Tibial artery (tissue), 4 donors: ENCODE data around the gene ATG14.

ENCODE experiments used
- DNase-seq, 2 donors: peaks; one replicate each; pipeline ENCODE4 v3.0.0-alpha.2; 2019
- H3K27ac ChIP-seq, 2 donors: fragments of 200-600 bp; sonication (generic) in 1 of 2; 1 replicate in 1 of 2; 2 replicates in 1 of 2; pipeline ENCODE4 v1.5.1; 2018 to 2019; ENCODE audit warnings: mild to moderate bottlenecking in 1 of 2
- H3K27me3 ChIP-seq, 2 donors: fragments of 200-600 bp; sonication (generic) in 1 of 2; one replicate each; pipeline versions ENCODE4 v1.5.1 to v1.6.0; 2016 to 2019
- H3K36me3 ChIP-seq, 3 donors: fragments of 200-600 bp; sonication (generic) in 2 of 3; one replicate each; pipeline ENCODE4 v1.5.1; 2016 to 2019; ENCODE audit warnings: mild to moderate bottlenecking in 2 of 3
- H3K4me1 ChIP-seq, 4 donors: fragments of 200-600 bp; sonication (generic) in 2 of 4; 1 replicate in 3 of 4; 2 replicates in 1 of 4; pipeline ENCODE4 v1.5.1; 2016 to 2019
- H3K4me3 ChIP-seq, 2 donors: fragments of 200-600 bp; sonication (generic) in 1 of 2; 1 replicate in 1 of 2; 2 replicates in 1 of 2; pipeline ENCODE4 v1.5.1; 2018 to 2019; ENCODE audit warnings: mild to moderate bottlenecking in 2 of 2
- H3K9me3 ChIP-seq, 3 donors: fragments of 200-600 bp; sonication (generic) in 1 of 3; one replicate each; pipeline ENCODE4 v1.5.1; 2016 to 2019
- intact Hi-C: fragments of 100-400 bp; cut with DNase I; formaldehyde crosslinking; loops from one replicate; pipeline ENCODE4 v1.15.0; 2023; ENCODE audit warnings: low total_unique reads
- TF ChIP-seq, protein P1 (sequence below), 2 experiments: fragments of 200-600 bp in 1 of 2; fragments of 450-650 bp in 1 of 2; IDR thresholded peaks; one replicate each; pipeline ENCODE4 v1.5.1; 2017 to 2019; ENCODE audit warnings: antibody characterized with exemption in 2 of 2, mild to moderate bottlenecking in 1 of 2, moderate library complexity in 1 of 2

The ATG14 gene

DNA sequence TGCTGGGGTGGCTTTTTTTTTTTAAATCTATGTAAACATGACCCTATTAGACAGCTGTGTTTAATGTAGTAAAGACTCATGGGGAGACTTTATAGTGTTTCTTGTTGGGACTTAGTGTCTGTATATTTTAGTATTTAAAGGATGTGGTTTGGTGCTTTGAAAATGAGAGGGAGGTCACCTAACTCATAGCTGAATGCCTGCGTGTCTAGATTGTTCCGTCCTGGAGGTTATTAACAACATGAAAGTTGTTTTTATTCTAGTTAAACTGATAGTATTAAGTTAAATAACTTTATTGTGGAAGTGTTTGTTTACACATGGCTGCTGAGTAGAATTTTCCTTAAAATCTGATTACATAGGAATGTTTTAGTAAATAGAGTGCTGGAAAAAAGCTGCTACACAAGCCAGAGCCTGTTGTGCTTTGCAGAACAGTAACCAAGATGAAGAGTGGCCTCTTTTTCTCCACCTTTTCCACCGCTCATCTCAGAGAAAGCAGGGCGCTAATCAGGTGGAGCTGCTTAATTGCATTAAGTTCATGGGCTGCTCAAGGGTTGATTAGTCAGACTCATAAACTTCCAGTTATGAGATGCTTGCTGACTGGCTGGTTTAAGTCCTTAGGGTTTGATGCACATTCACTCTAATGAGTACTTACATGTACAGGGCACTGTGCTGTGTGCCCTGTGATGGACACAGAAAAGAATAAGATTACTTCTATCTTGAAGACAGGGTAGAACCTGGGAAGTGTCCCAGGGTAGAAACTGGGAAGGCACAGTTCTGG is 77.7 kb downstream of the ATG14 start:
- H3K4me1 ChIP-seq, result peaks cover 0 to 29% (median 17%) of the 10 kb centered on the region in 4 donors
- DNase-seq, result no peak
- intact Hi-C loops, result loop anchor here (10.0 kb wide), 1 partner anchor 69 kb away; no protein-coding TSS in a partner anchor

GRCh38 chr14:55332654-55333570 is 78.7 kb downstream of the ATG14 start:
- Histone ChIP-seq H3K9me3 (no peaks in the 10 kb centered on the region), H3K27me3 (no peaks in the 10 kb centered on the region), H3K27ac (no peak overlapping the region), H3K36me3 (no peaks in the 10 kb centered on the region), H3K4me1 (peaks cover 0 to 34% (median 15%) of the 10 kb centered on the region in 4 donors), H3K4me3 (no peak overlapping the region)
- no peak for DNase-seq
- TF ChIP-seq, protein P1, sequence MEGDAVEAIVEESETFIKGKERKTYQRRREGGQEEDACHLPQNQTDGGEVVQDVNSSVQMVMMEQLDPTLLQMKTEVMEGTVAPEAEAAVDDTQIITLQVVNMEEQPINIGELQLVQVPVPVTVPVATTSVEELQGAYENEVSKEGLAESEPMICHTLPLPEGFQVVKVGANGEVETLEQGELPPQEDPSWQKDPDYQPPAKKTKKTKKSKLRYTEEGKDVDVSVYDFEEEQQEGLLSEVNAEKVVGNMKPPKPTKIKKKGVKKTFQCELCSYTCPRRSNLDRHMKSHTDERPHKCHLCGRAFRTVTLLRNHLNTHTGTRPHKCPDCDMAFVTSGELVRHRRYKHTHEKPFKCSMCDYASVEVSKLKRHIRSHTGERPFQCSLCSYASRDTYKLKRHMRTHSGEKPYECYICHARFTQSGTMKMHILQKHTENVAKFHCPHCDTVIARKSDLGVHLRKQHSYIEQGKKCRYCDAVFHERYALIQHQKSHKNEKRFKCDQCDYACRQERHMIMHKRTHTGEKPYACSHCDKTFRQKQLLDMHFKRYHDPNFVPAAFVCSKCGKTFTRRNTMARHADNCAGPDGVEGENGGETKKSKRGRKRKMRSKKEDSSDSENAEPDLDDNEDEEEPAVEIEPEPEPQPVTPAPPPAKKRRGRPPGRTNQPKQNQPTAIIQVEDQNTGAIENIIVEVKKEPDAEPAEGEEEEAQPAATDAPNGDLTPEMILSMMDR (IDR thresholded peaks at IDR 0.05), result no peak
- intact Hi-C loops, result loop anchor here (10.0 kb wide), 1 partner anchor 68 kb away; no protein-coding TSS in a partner anchor

More for the DNA sequence above, 77.7 kb downstream of the ATG14 start:
- Histone ChIP-seq H3K9me3 (no peaks in the 10 kb centered on the region), H3K36me3 (no peaks in the 10 kb centered on the region), H3K27me3 (no peaks in the 10 kb centered on the region), H3K27ac (no peak overlapping the region), H3K4me3 (no peak overlapping the region)
- TF ChIP-seq, protein P1 (IDR thresholded peaks at IDR 0.05), result no peak

GRCh38 chr14:55329999-55330710 is 81.5 kb downstream of the ATG14 start:
- Histone ChIP-seq H3K27ac (peak overlapping the region; percentile 14 to 40), H3K36me3 (no peaks in the 10 kb centered on the region), H3K4me1 (peaks cover 0 to 41% (median 11%) of the 10 kb centered on the region in 4 donors), H3K9me3 (no peaks in the 10 kb centered on the region), H3K4me3 (no peak overlapping the region), H3K27me3 (no peaks in the 10 kb centered on the region)
- no peak for DNase-seq
- intact Hi-C loops, result loop anchor here (10.0 kb wide), 1 partner anchor 65 kb away; no protein-coding TSS in a partner anchor
- TF ChIP-seq, protein P1 (IDR thresholded peaks at IDR 0.05), result no peak

- intact Hi-C loops, result no loop called here
- TF ChIP-seq, protein P1 (IDR thresholded peaks at IDR 0.05), result no peak
- Histone ChIP-seq H3K36me3 (no peaks in the 10 kb centered on the region), H3K27ac (no peak overlapping the region), H3K4me3 (no peak overlapping the region), H3K4me1 (peaks cover 0 to 32% (median 5%) of the 10 kb centered on the region in 4 donors), H3K9me3 (no peaks in the 10 kb centered on the region), H3K27me3 (no peaks in the 10 kb centered on the region)
- DNase-seq, result no peak
These were observed 83.3 kb downstream of the ATG14 start for GRCh38 chr14:55328317-55328716.

- no peak overlapping the region for H3K27ac ChIP-seq
- no peak for DNase-seq
- H3K9me3 ChIP-seq, result no peaks in the 10 kb centered on the region
- H3K36me3 ChIP-seq, result no peaks in the 10 kb centered on the region
- TF ChIP-seq, protein P1 (IDR thresholded peaks at IDR 0.05), result no peak
- H3K27me3 ChIP-seq, result no peaks in the 10 kb centered on the region
- intact Hi-C loops, result no loop called here
- H3K4me1 ChIP-seq, result peaks cover 0 to 30% (median 5%) of the 10 kb centered on the region in 4 donors
- H3K4me3 ChIP-seq, result no peak overlapping the region
These were observed 84.5 kb downstream of the ATG14 start for GRCh38 chr14:55327179-55327578.
